Esophagus squamous epithelium (tissue), 5 donors: ENCODE results near the gene TAGLN. TPM values are rescaled to one million over a fixed set of nuclear protein-coding genes. Genes with fewer than 3 reads are reported as not detected.

Experiments used
- DNase-seq: peaks from one replicate; lab custom pipeline; 2025; lab: John Stamatoyannopoulos, UW
- H3K27ac ChIP-seq, 4 donors: fragments of 200-600 bp; sonication (generic); one replicate each; pipeline ENCODE4 v1.5.1; 2016 to 2019; ENCODE audit warnings: mild to moderate bottlenecking in 1 of 4
- H3K27me3 ChIP-seq, 4 donors: fragments of 200-600 bp; sonication (generic); 1 replicate in 3 of 4; 2 replicates in 1 of 4; pipeline versions ENCODE4 v1.5.1 to v1.6.0; 2017 to 2021; ENCODE audit warnings: antibody characterized with exemption in 1 of 4
- H3K36me3 ChIP-seq, 3 donors: fragments of 200-600 bp; sonication (generic); one replicate each; pipeline ENCODE4 v1.5.1; 2016 to 2019
- H3K4me1 ChIP-seq, 3 donors: fragments of 200-600 bp; sonication (generic); one replicate each; pipeline ENCODE4 v1.5.1; 2017 to 2019
- H3K4me3 ChIP-seq, 4 donors: fragments of 200-600 bp; sonication (generic); 1 replicate in 3 of 4; 2 replicates in 1 of 4; pipeline ENCODE4 v1.5.1; 2016 to 2019; ENCODE audit warnings: mild to moderate bottlenecking in 2 of 4, moderate library complexity in 1 of 4
- H3K9me3 ChIP-seq, 3 donors: fragments of 200-600 bp; sonication (generic); one replicate each; pipeline ENCODE4 v1.5.1; 2016 to 2019
- CTCF ChIP-seq, 6 experiments: fragments of 450-650 bp in 4 of 6; fragments of 200-600 bp in 2 of 6; sonication (generic) in 2 of 6; IDR thresholded peaks; one replicate each; pipeline ENCODE4 v1.5.1; 2016 to 2019; ENCODE audit warnings: antibody characterized with exemption in 6 of 6, mild to moderate bottlenecking in 4 of 6, moderate library complexity in 4 of 6
- POLR2A ChIP-seq, 4 donors: fragments of 450-650 bp; IDR thresholded peaks; one replicate each; pipeline ENCODE4 v1.6.1; 2017; ENCODE audit warnings: antibody characterized with exemption in 4 of 4, mild to moderate bottlenecking in 4 of 4, moderate library complexity in 3 of 4
- WGBS, 2 donors: methylation state at CpG; one replicate each; pipeline ENCODE4 v1.1.5; 2018; 5-methylcytosine and 5-hydroxymethylcytosine counted together
- intact Hi-C: fragments of 100-400 bp; cut with DNase I; formaldehyde crosslinking; loops from one replicate; pipeline ENCODE4 v1.15.0; 2022
- total RNA-seq, 4 donors: library from RNA; depleted of rRNA; stranded (reverse); fragments of >200 nt; gene quantifications; one replicate each; pipeline ENCODE4 v1.1.0, GENCODE V29; 2016
- donor health status: DM: yes; HTN: yes; CAD: no.

Gene TAGLN
- total RNA-seq, 4 donors from 2014 or later: 64.8 to 1,356 (median 373) TPM

- Histone ChIP-seq H3K4me3 (no peak overlapping the region), H3K27me3 (no peaks in the 10 kb centered on the region), H3K4me1 (no peaks in the 10 kb centered on the region), H3K9me3 (no peaks in the 10 kb centered on the region), H3K36me3 (peaks cover 0 to 52% (median 0%) of the 10 kb centered on the region in 3 donors), H3K27ac (no peak overlapping the region)
- TF ChIP-seq POLR2A (IDR thresholded peaks at IDR 0.05) (no peak), CTCF (IDR thresholded peaks at IDR 0.05) (no peak)
- DNase-seq: no peak
- WGBS, 2 donors: 80 to 82% methylated on average over 14 of the region's 14 CpGs
- intact Hi-C loops: no loop called here
Measured at GRCh38 chr11:117171404-117172061, 27.6 kb upstream of the TAGLN start.

- Histone ChIP-seq H3K27me3 (no peaks in the 10 kb centered on the region), H3K9me3 (no peaks in the 10 kb centered on the region), H3K27ac (peak overlapping the region in 1 of 4 donors; percentile 30), H3K4me3 (no peak overlapping the region), H3K36me3 (peaks cover 0 to 39% (median 0%) of the 10 kb centered on the region in 3 donors), H3K4me1 (peaks cover 2 to 5% (median 4%) of the 10 kb centered on the region in 3 donors)
- DNase-seq: no peak
- intact Hi-C loops: no loop called here
- TF ChIP-seq CTCF (IDR thresholded peaks at IDR 0.05) (no peak), POLR2A (IDR thresholded peaks at IDR 0.05) (no peak)
- WGBS, 2 donors: 43 to 64% methylated on average over 11 to 12 of the region's 14 CpGs
Measured at GRCh38 chr11:117172724-117173421, 26.3 kb upstream of the TAGLN start.

- H3K27ac ChIP-seq: no peak overlapping the region
- H3K36me3 ChIP-seq: peaks cover 0 to 17% (median 0%) of the 10 kb centered on the region in 3 donors
- TF ChIP-seq POLR2A (IDR thresholded peaks at IDR 0.05) (no peak), CTCF (IDR thresholded peaks at IDR 0.05) (no peak)
- no peak overlapping the region for H3K4me3 ChIP-seq
- peaks cover 13 to 21% (median 14%) of the 10 kb centered on the region in 3 donors for H3K4me1 ChIP-seq
- H3K9me3 ChIP-seq: no peaks in the 10 kb centered on the region
- no peaks in the 10 kb centered on the region for H3K27me3 ChIP-seq
- no peak for DNase-seq
- intact Hi-C loops: no loop called here
- 47 to 75% methylated on average over 5 of the region's 7 CpGs for WGBS, 2 donors
Measured at GRCh38 chr11:117175104-117175503, 24.1 kb upstream of the TAGLN start.

- intact Hi-C loops: no loop called here
- H3K4me3 ChIP-seq: no peak overlapping the region
- WGBS, 2 donors: 77 to 78% methylated on average over 5 of the region's 5 CpGs
- peaks cover 0 to 12% (median 0%) of the 10 kb centered on the region in 3 donors for H3K36me3 ChIP-seq
- no peaks in the 10 kb centered on the region for H3K27me3 ChIP-seq
- H3K4me1 ChIP-seq: peaks cover 16 to 28% (median 20%) of the 10 kb centered on the region in 3 donors
- no peak for DNase-seq
- TF ChIP-seq POLR2A (IDR thresholded peaks at IDR 0.05) (no peak), CTCF (IDR thresholded peaks at IDR 0.05) (no peak)
- no peak overlapping the region for H3K27ac ChIP-seq
- no peaks in the 10 kb centered on the region for H3K9me3 ChIP-seq
Measured at GRCh38 chr11:117175781-117176180, 23.4 kb upstream of the TAGLN start.

GRCh38 chr11:117176186-117176585 is 23.0 kb upstream of the TAGLN start:
- H3K27ac ChIP-seq: no peak overlapping the region
- H3K36me3 ChIP-seq: peaks cover 0 to 8% (median 0%) of the 10 kb centered on the region in 3 donors
- peaks cover 16 to 32% (median 24%) of the 10 kb centered on the region in 3 donors for H3K4me1 ChIP-seq
- DNase-seq: no peak
- no peaks in the 10 kb centered on the region for H3K9me3 ChIP-seq
- no peak overlapping the region for H3K4me3 ChIP-seq
- H3K27me3 ChIP-seq: no peaks in the 10 kb centered on the region
- 69 to 86% methylated on average over 1 of the region's 1 CpG for WGBS, 2 donors
- TF ChIP-seq CTCF (IDR thresholded peaks at IDR 0.05) (no peak), POLR2A (IDR thresholded peaks at IDR 0.05) (no peak)
- intact Hi-C loops: no loop called here
